Effector memory CD8-positive, alpha-beta T cell (primary cell): ENCODE data around the gene SDC3.
A peak's percentile ranks its signal among the peaks of the same experiment; 100 is the strongest.
"Not testable (repeated sequence)": the region's sequence is repeated elsewhere in the genome, so short reads cannot be mapped to it uniquely, and the experiment has no call there.

Experiments
- ATAC-seq: fragments of 150-1000 bp; cut with Tn5 transposase; replicated peaks from 2 replicates; pipeline ENCODE4 v1.10.0; 2021; ENCODE audit warnings: mild to moderate bottlenecking, moderate library complexity
- DNase-seq, 3 experiments: peaks; one replicate each; pipeline ENCODE4 v3.0.0; 2021
- H3K27ac Mint-ChIP-seq, 2 donors: one replicate each; pipeline ENCODE4 v1.8.0; 2022; ENCODE audit warnings: mild to moderate bottlenecking in 2 of 2, mixed read lengths in 2 of 2, moderate library complexity in 2 of 2
- H3K27me3 Mint-ChIP-seq, 2 donors: one replicate each; pipeline ENCODE4 v1.8.0; 2022; ENCODE audit warnings: mixed read lengths in 2 of 2
- H3K36me3 Mint-ChIP-seq: one replicate; pipeline ENCODE4 v1.8.0; 2022; ENCODE audit warnings: mild to moderate bottlenecking, moderate library complexity, mixed read lengths; ENCODE audit not compliant: insufficient read depth
- H3K4me1 Mint-ChIP-seq, 2 donors: one replicate each; pipeline ENCODE4 v1.8.0; 2022; ENCODE audit warnings: low read depth in 2 of 2, mixed read lengths in 2 of 2
- H3K4me3 Mint-ChIP-seq, 2 donors: one replicate each; pipeline ENCODE4 v1.8.0; 2022; ENCODE audit warnings: mild to moderate bottlenecking in 2 of 2, mixed read lengths in 2 of 2, moderate library complexity in 2 of 2
- H3K9me3 Mint-ChIP-seq, 2 donors: one replicate each; pipeline ENCODE4 v1.8.0; 2022; ENCODE audit warnings: mixed read lengths in 2 of 2
- total RNA-seq, 9 experiments: gene quantifications; one replicate each; lab custom pipeline; 2026; lab: John Stamatoyannopoulos, UW

The SDC3 gene
- total RNA-seq = 0 to 1.2 (median 0.72) reads per million in 9 experiments

DNA sequence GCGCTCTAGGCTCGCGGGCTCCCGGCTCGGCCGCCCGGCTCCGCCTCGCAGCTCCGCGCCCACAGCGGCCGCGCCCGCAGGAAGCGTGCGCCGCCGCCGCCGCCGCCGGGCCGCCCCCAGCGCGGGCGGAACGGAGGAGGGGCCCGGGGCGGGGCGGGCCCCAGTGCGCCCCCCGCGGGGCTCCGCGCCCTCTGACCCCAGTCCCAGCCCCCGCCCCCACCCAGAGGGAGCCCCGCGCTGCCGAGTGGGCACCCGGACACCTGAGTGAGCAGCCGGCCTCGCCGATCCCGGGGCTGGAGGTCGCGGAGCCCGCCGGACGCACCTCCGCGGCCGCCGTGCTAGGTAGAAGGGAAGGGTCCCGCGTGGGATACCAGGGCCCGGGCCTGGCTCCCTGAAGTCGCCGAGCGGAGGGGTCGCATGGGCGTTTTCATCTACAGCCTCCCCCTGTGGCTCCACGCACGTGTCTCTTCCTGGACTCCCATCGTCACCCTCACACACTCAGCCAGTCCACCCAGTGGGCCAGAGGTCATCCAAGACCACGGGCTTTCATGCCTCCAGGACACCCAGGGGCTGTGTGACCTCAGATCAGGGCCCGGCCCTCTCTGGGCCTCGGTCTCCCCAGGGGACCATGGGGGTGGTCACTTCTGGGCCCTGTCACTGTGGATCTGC, at the start of gene SDC3:
Gene SDC3, minus strand, starts transcription at position 63 of the 669 bp plus-strand sequence. CDS start 172 bp downstream, outside the sequence.
- H3K27ac Mint-ChIP-seq = peak within 1 kb of the TSS; percentile 73 to 86
- DNase-seq = no peak
- H3K36me3 Mint-ChIP-seq = peaks cover 2% of the 10 kb centered on the region
- ATAC-seq = peak; percentile 82
- peaks cover 15 to 16% of the 10 kb centered on the region in 2 donors for H3K4me1 Mint-ChIP-seq
- peak within 1 kb of the TSS; percentile 85 to 92 for H3K4me3 Mint-ChIP-seq
- H3K27me3 Mint-ChIP-seq = peaks cover 20 to 72% of the 10 kb centered on the region in 2 donors
- no peaks in the 10 kb centered on the region for H3K9me3 Mint-ChIP-seq

DNA sequence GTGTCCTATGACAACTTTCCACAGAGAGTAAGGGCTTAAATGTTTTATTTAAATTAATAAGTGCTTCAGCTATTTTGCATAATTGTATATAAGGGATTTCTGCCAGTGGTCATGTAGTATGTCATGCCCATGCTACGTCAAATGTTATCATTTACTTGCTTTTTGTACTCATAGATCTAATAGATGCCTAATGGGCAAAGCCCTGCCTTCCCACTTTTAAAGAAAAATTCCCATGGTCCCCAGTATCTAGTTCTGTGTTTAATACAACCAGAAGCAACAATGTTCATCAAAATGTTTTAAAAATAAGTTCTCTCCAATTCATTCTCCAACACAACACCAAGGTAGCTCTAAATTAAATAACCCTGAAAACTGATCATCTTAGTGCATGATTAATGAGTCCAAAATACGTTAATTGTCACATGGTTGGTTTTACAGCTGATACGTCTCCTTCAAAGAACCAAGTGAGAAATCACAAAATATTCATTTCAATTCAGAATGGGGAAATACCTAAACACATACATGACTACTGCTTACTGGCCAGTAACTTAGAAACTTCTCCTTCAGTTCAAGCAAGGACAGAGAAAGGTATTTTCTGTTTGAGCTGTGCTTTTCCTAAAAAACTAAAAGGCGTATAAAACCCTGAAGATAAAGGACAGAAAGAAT, 49.1 kb upstream of the SDC3 start:
- Mint-ChIP-seq H3K4me1 (peaks cover 6 to 27% of the 10 kb centered on the region in 2 donors), H3K27me3 (no peaks in the 10 kb centered on the region), H3K27ac (peak overlapping the region; percentile 65 to 76), H3K36me3 (peaks cover 79% of the 10 kb centered on the region), H3K9me3 (no peaks in the 10 kb centered on the region), H3K4me3 (no peak overlapping the region)
- ATAC-seq = no peak
- no peak for DNase-seq

DNA sequence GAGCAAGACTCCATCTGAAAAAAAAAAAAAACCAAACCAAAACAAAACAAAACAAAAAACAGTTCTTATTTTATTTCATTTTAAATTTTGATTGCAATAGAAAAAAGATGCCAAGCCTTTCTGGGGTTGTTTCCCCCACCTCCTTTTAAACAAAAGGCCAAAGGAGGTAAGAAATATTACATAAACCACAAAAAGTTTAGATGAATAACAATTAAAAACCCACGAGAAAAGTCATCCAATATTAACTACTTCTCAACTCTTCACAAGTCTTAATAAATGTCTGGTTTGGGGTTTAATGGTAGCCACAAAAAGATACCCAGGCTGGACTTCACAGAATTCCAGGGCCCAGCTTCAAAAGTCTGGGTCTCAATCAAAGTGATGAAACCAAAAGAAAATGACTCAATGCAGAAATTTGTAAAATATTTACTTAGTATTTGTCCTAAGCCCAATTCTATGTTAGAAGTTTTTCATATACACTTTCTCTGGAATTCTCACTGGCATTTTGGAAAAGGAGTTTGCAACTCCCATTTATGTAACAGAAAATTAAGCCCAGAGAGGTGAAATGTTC, 47.0 kb upstream of the SDC3 start:
- H3K36me3 Mint-ChIP-seq = peaks cover 83% of the 10 kb centered on the region
- peaks cover 6 to 24% of the 10 kb centered on the region in 2 donors for H3K4me1 Mint-ChIP-seq
- no peak overlapping the region for H3K4me3 Mint-ChIP-seq
- no peak for ATAC-seq
- no peak overlapping the region for H3K27ac Mint-ChIP-seq
- H3K27me3 Mint-ChIP-seq = no peaks in the 10 kb centered on the region
- no peak for DNase-seq
- no peaks in the 10 kb centered on the region for H3K9me3 Mint-ChIP-seq

GRCh38 chr1:30953685-30954084, 45.1 kb upstream of the SDC3 start:
- Mint-ChIP-seq H3K27me3 (no peaks in the 10 kb centered on the region), H3K36me3 (peaks cover 80% of the 10 kb centered on the region), H3K27ac (peak overlapping the region in 1 of 2 donors; percentile 60), H3K4me3 (no peak overlapping the region), H3K9me3 (no peaks in the 10 kb centered on the region), H3K4me1 (peaks cover 2 to 12% of the 10 kb centered on the region in 2 donors)
- DNase-seq (no peak), ATAC-seq (no peak)

- Mint-ChIP-seq H3K9me3 (no peaks in the 10 kb centered on the region), H3K27ac (no peak overlapping the region), H3K27me3 (no peaks in the 10 kb centered on the region), H3K4me3 (no peak overlapping the region), H3K4me1 (peaks cover 8 to 12% of the 10 kb centered on the region in 2 donors), H3K36me3 (peaks cover 85% of the 10 kb centered on the region)
- DNase-seq (no peak), ATAC-seq (no peak)
These were observed 43.5 kb upstream of the SDC3 start for GRCh38 chr1:30952098-30952497.

- ATAC-seq = no peak
- H3K9me3 Mint-ChIP-seq = no peaks in the 10 kb centered on the region
- no peak overlapping the region for H3K27ac Mint-ChIP-seq
- H3K4me3 Mint-ChIP-seq = no peak overlapping the region
- DNase-seq = no peak
- H3K36me3 Mint-ChIP-seq = peaks cover 88% of the 10 kb centered on the region
- no peaks in the 10 kb centered on the region for H3K27me3 Mint-ChIP-seq
- H3K4me1 Mint-ChIP-seq = peaks cover 8 to 12% of the 10 kb centered on the region in 2 donors
These were observed 42.1 kb upstream of the SDC3 start for GRCh38 chr1:30950700-30951099.

- Mint-ChIP-seq H3K9me3 (no peaks in the 10 kb centered on the region), H3K36me3 (peaks cover 92% of the 10 kb centered on the region), H3K4me3 (no peak overlapping the region), H3K27me3 (no peaks in the 10 kb centered on the region), H3K4me1 (peaks cover 8 to 12% of the 10 kb centered on the region in 2 donors), H3K27ac (no peak overlapping the region)
- DNase-seq (no peak), ATAC-seq (no peak)
These were observed 41.5 kb upstream of the SDC3 start for GRCh38 chr1:30950053-30950452.

DNA sequence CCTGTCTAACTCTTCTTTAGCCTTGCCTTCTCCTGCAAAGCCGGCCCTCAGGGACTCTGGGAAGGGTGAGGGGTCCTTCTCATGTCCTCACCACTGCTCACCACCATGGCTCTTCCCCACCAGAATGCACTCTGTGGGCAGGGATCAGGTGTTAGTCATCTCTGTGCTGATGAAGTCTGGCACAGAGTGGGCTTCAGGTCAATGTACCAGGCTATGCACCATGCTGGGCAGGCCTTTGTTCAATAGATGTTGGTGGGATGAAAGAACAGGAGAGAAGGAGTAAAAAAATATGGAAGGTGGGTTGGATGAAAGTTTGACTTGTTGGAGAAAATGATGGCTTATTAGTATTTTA, 40.9 kb upstream of the SDC3 start:
- not testable (repeated sequence) for ATAC-seq, H3K4me3 Mint-ChIP-seq, H3K9me3 Mint-ChIP-seq, H3K27me3 Mint-ChIP-seq, DNase-seq, H3K27ac Mint-ChIP-seq
- H3K4me1 Mint-ChIP-seq = peaks cover 8 to 12% of the 10 kb centered on the region in 2 donors
- H3K36me3 Mint-ChIP-seq = peaks cover 92% of the 10 kb centered on the region

DNA sequence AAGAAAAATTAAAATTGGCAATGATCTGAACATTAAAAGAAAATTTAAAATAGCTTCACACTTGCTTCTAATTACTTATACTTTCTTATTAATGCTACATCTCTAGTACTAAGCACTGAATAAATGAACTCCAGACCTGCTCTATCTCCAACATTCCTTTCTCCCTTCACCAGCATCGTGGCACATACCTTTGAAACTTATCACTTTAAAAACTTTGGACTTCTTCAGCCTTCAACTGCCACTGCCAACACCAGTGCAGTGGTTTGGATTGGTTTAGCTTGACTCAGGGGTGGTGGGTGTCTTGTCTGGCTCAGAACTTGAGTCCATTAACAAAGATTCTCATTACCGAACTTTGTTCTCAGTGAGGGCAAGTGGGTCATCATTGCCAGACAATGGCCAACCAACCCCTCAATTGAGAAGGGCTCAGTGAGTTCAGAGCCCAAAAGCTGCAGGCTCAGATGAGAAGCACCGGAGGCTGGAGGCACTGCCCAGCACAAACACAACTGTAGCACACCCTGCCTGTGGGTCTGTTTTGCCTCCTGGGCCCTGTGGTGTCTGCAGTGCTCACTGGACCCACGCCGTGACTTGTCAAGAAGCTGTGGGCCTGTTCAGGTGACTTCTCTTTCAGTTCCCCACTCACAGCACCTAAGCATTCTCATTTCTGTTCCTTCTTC, 40.4 kb upstream of the SDC3 start:
- H3K36me3 Mint-ChIP-seq = peaks cover 92% of the 10 kb centered on the region
- H3K27ac Mint-ChIP-seq = peak overlapping the region; percentile 71 to 85

GRCh38 chr1:30948278-30948677, 39.7 kb upstream of the SDC3 start:
- ATAC-seq (peak; percentile 39), DNase-seq (no peak)
- Mint-ChIP-seq H3K9me3 (no peaks in the 10 kb centered on the region), H3K4me3 (no peak overlapping the region), H3K4me1 (peaks cover 8 to 11% of the 10 kb centered on the region in 2 donors), H3K27ac (peak overlapping the region; percentile 71 to 85), H3K27me3 (no peaks in the 10 kb centered on the region), H3K36me3 (peaks cover 90% of the 10 kb centered on the region)

More for the DNA sequence above, 40.4 kb upstream of the SDC3 start:
- H3K4me3 Mint-ChIP-seq, ATAC-seq, H3K9me3 Mint-ChIP-seq, DNase-seq, H3K27me3 Mint-ChIP-seq: not testable (repeated sequence)
- peaks cover 8 to 12% of the 10 kb centered on the region in 2 donors for H3K4me1 Mint-ChIP-seq

DNA sequence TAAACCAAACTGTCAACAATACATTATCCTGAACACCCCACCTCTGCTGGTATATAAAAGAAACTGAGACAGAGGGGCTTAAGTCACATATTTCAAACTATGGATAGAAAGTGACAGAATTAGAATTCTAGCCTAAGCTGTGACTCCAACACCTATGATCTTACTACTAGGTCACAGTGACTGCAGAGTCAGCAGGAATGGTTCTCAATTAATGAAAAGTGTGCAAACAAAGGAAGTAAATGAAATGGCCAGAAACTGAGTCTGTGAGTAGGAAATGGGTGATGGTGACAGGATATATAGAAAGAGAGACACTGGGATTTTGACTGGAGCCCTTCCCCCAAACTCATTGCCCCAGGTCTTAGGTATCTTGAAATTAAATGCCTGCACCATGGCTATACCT, 38.7 kb upstream of the SDC3 start:
- peak overlapping the region in 1 of 2 donors; percentile 85 for H3K27ac Mint-ChIP-seq
- H3K9me3 Mint-ChIP-seq = no peaks in the 10 kb centered on the region
- peaks cover 90% of the 10 kb centered on the region for H3K36me3 Mint-ChIP-seq
- ATAC-seq (no peak), DNase-seq (no peak)
- peaks cover 8% of the 10 kb centered on the region in 2 donors for H3K4me1 Mint-ChIP-seq
- no peaks in the 10 kb centered on the region for H3K27me3 Mint-ChIP-seq
- no peak overlapping the region for H3K4me3 Mint-ChIP-seq

DNA sequence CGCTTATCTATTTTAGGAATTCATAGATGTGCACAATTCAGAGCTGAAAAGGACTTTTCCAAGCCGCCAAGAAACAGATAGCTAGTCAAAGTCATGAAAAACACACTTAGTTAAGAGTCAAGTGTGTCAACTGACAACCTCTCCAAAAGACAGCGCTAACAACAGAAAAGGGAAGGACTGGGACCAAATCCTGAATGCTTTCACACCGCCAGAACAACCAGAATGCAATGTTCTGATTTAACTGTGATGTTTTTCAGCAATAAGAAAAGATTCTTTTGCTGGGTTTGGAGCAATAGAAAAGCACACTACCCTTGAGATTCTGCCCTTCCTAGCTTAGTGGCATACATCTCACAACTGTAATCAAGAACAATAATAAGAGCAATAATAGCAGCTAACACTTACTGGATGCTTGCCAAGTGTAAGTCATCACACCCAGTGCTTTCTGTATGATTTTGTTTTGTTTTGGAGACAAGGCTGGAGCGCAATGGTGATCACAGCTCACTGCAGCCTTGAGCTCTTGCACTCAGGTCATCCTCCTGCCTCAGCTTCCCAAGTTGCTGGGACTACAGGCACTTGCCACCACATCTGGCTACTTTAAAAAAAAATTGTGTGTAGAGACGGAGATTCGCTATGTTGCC, 33.9 kb upstream of the SDC3 start:
- Mint-ChIP-seq H3K27me3 (no peaks in the 10 kb centered on the region), H3K4me3 (no peak overlapping the region), H3K4me1 (peaks cover 0 to 4% of the 10 kb centered on the region in 2 donors), H3K36me3 (peaks cover 89% of the 10 kb centered on the region), H3K9me3 (no peaks in the 10 kb centered on the region), H3K27ac (no peak overlapping the region)
- ATAC-seq (no peak), DNase-seq (no peak)

DNA sequence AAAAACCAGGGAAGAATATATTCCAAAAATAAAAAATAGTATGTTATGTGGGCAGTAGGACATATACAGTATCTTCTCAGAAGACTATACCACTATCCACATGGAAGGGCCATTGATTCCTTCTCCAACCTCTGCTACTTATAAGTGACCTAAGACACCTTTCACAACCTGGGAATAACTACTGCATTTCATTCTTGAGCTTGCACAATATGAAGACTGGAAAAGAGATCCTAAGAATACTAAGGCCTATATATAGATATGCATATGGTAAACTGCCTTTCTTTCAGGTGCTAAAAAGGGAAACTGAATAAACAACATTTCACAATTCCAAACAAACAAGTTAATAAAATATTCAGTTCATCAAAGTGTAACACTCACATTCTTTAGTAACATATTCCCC, 32.0 kb upstream of the SDC3 start:
- no peak overlapping the region for H3K4me3 Mint-ChIP-seq
- DNase-seq (no peak), ATAC-seq (no peak)
- peaks cover 87% of the 10 kb centered on the region for H3K36me3 Mint-ChIP-seq
- H3K27ac Mint-ChIP-seq = peak overlapping the region in 1 of 2 donors; percentile 23
- no peaks in the 10 kb centered on the region for H3K27me3 Mint-ChIP-seq
- H3K4me1 Mint-ChIP-seq = peaks cover 0 to 4% of the 10 kb centered on the region in 2 donors
- H3K9me3 Mint-ChIP-seq = no peaks in the 10 kb centered on the region
